SK-N-SH (cell line): Measurements from ENCODE around the gene MPDZ. TPM values are rescaled to one million over a fixed set of nuclear protein-coding genes. Genes with fewer than 3 reads are reported as not detected.

Experiments
- CTCF ChIA-PET: fragments of 300-600, 350-600 bp; formaldehyde crosslinking; extraction: SDS; loops from one replicate; lab custom pipeline; 2021; lab: Yijun Ruan, JAX
- POLR2A ChIA-PET: fragments of 350-600 bp; sonication (Branson Sonifier 250); formaldehyde crosslinking; extraction: SDS; loops from one replicate; lab custom pipeline; 2020; ENCODE audit warnings: antibody characterized with exemption, inconsistent platforms; lab: Yijun Ruan, JAX
- DNase-seq: peaks from one replicate; pipeline ENCODE4 v3.0.0; 2012
- H2AFZ ChIP-seq: fragments of 200-600 bp; sonication (generic); 2 replicates; pipeline ENCODE4 v1.8.1; 2016; ENCODE audit warnings: antibody characterized with exemption, mild to moderate bottlenecking, low read depth
- H3F3A ChIP-seq: fragments of 200-600 bp; sonication (generic); replicated peaks from 2 replicates; pipeline ENCODE3; 2016; ENCODE audit warnings: antibody characterized with exemption, mild to moderate bottlenecking; ENCODE audit not compliant: insufficient read depth
- H3K27ac ChIP-seq, 2 experiments: fragments of 200-500 bp in 1 of 2; fragments of 200-600 bp in 1 of 2; sonication (Bioruptor generic) in 1 of 2; sonication (generic), shearing (Covaris generic) in 1 of 2; 2 replicates each; pipeline versions ENCODE4 v1.5.1 to v1.6.1; 2014 to 2016; ENCODE audit warnings: low read depth in 2 of 2, inconsistent platforms in 1 of 2, low read length in 1 of 2, mild to moderate bottlenecking in 1 of 2, mixed read lengths in 1 of 2
- H3K27me3 ChIP-seq: fragments of 200-600 bp; sonication (generic), shearing (Covaris generic); 2 replicates; pipeline ENCODE4 v1.6.1; 2016; ENCODE audit warnings: mixed run types; ENCODE audit not compliant: insufficient read depth
- H3K36me3 ChIP-seq, 2 experiments: fragments of 200-500 bp in 1 of 2; fragments of 200-600 bp in 1 of 2; sonication (Bioruptor generic) in 1 of 2; sonication (generic) in 1 of 2; replicated peaks in 1 of 2; 2 replicates each; pipeline versions ENCODE3 to v1.5.1; 2014 to 2016; ENCODE audit warnings: low read length in 1 of 2, mild to moderate bottlenecking in 1 of 2; ENCODE audit not compliant: insufficient read depth in 2 of 2, control insufficient read depth in 1 of 2
- H3K4me1 ChIP-seq, 2 experiments: fragments of 200-500 bp in 1 of 2; fragments of 200-600 bp in 1 of 2; sonication (Bioruptor generic) in 1 of 2; sonication (generic), shearing (Covaris generic) in 1 of 2; 2 replicates each; pipeline versions ENCODE4 v1.5.1 to v1.6.1; 2014 to 2016; ENCODE audit warnings: low read depth in 1 of 2, low read length in 1 of 2, mixed run types in 1 of 2; ENCODE audit not compliant: insufficient read depth in 2 of 2, control insufficient read depth in 1 of 2
- H3K4me2 ChIP-seq: fragments of 200-600 bp; sonication (generic), shearing (Covaris generic); 2 replicates; pipeline ENCODE4 v1.6.1; 2017; ENCODE audit warnings: mixed run types
- H3K4me3 ChIP-seq, 2 experiments: fragments of 200-500 bp in 1 of 2; fragments of 200-600 bp in 1 of 2; sonication (Bioruptor generic) in 1 of 2; sonication (generic), shearing (Covaris generic) in 1 of 2; 2 replicates each; pipeline versions ENCODE4 v1.5.1 to v1.8.1; 2014 to 2016; ENCODE audit warnings: low read depth in 2 of 2, inconsistent platforms in 1 of 2, low read length in 1 of 2, mild to moderate bottlenecking in 1 of 2, mixed read lengths in 1 of 2, moderate library complexity in 1 of 2
- H3K79me2 ChIP-seq: fragments of 200-600 bp; sonication (generic); 2 replicates; pipeline ENCODE4 v1.8.1; 2017; ENCODE audit warnings: mild to moderate bottlenecking; ENCODE audit not compliant: insufficient read depth
- H3K9ac ChIP-seq: fragments of 200-600 bp; sonication (generic); 2 replicates; pipeline ENCODE4 v1.6.1; 2017; ENCODE audit warnings: mixed run types
- H3K9me2 ChIP-seq: fragments of 200-600 bp; sonication (generic); 2 replicates; pipeline ENCODE4 v1.6.1; 2017; ENCODE audit warnings: mixed run types
- H3K9me3 ChIP-seq: fragments of 200-600 bp; sonication (generic); 2 replicates; pipeline ENCODE4 v1.6.1; 2017; ENCODE audit warnings: mixed run types, mild to moderate bottlenecking, moderate library complexity
- H4K20me1 ChIP-seq: fragments of 200-600 bp; sonication (generic); 2 replicates; pipeline ENCODE4 v1.6.1; 2017; ENCODE audit warnings: mild to moderate bottlenecking, mixed run types; ENCODE audit not compliant: insufficient read depth
- CHD2 ChIP-seq: fragments of 150-350 bp; IDR thresholded peaks from 2 replicates; pipeline ENCODE4 v1.6.1; 2018; ENCODE audit warnings: low read length; ENCODE audit not compliant: partially characterized antibody
- ELF1 ChIP-seq: IDR thresholded peaks from 2 replicates; pipeline ENCODE4 v1.4.0; 2012
- EP300 ChIP-seq, 2 experiments: IDR thresholded peaks; 2 replicates each; pipeline versions ENCODE4 v1.4.0 to v1.6.1; 2012; ENCODE audit warnings: borderline replicate concordance in 1 of 2, low read depth in 1 of 2, low read length in 1 of 2
- FOXM1 ChIP-seq: IDR thresholded peaks from 2 replicates; pipeline ENCODE4 v1.4.0; 2012; ENCODE audit warnings: low read depth, mild to moderate bottlenecking
- GATA2 ChIP-seq: sonication (generic); formaldehyde crosslinking; IDR thresholded peaks from 2 replicates; pipeline ENCODE4 v1.5.0; 2020; ENCODE audit warnings: mild to moderate bottlenecking, missing genetic modification reagents
- RCOR1 ChIP-seq: fragments of 150-350 bp; IDR thresholded peaks from 2 replicates; pipeline ENCODE4 v1.6.1; 2017; ENCODE audit warnings: antibody characterized with exemption, low read length
- REST ChIP-seq: IDR thresholded peaks from 2 replicates; pipeline ENCODE4 v1.6.1; 2012; ENCODE audit warnings: mild to moderate bottlenecking, low read depth, low read length, moderate library complexity
- RXRA ChIP-seq: IDR thresholded peaks from 2 replicates; pipeline ENCODE4 v1.4.0; 2012; ENCODE audit warnings: low read depth, mild to moderate bottlenecking, borderline replicate concordance
- SIN3A ChIP-seq: IDR thresholded peaks from 2 replicates; pipeline ENCODE4 v1.6.1; 2012; ENCODE audit warnings: low read depth, mild to moderate bottlenecking, low read length, moderate library complexity, borderline replicate concordance
- SMC3 ChIP-seq: IDR thresholded peaks from 2 replicates; pipeline ENCODE4 v1.6.1; 2012; ENCODE audit warnings: low read depth, low read length, improper control_type of control experiment
- YY1 ChIP-seq: IDR thresholded peaks from 2 replicates; pipeline ENCODE4 v1.4.0; 2012; ENCODE audit warnings: low read depth, mild to moderate bottlenecking
- ZBTB33 ChIP-seq: IDR thresholded peaks from 2 replicates; pipeline ENCODE4 v1.4.0; 2012; ENCODE audit warnings: low read depth, borderline replicate concordance
- WGBS: methylation state at CpG from one replicate; pipeline ENCODE4 v1.1.6; 2017; ENCODE audit warnings: low lambda C conversion rate; 5-methylcytosine and 5-hydroxymethylcytosine counted together
- polyA plus RNA-seq, 3 experiments: library from polyadenylated mRNA; depleted of rRNA; stranded (reverse); fragments of >200 nt; gene quantifications; 2 replicates each; pipeline ENCODE4 v1.2.3, GENCODE V29; 2012
- TF ChIP-seq, protein P1 (sequence below): IDR thresholded peaks from 2 replicates; pipeline ENCODE4; 2012
- TF ChIP-seq, protein P2 (sequence below): IDR thresholded peaks from 2 replicates; pipeline ENCODE4 v1.4.0; 2012; ENCODE audit warnings: low read depth

MPDZ gene
- polyA plus RNA-seq, 1 of the 3 experiments (the other 2 are of a cell fraction), result 20.5 TPM

- TF ChIP-seq, protein P1, sequence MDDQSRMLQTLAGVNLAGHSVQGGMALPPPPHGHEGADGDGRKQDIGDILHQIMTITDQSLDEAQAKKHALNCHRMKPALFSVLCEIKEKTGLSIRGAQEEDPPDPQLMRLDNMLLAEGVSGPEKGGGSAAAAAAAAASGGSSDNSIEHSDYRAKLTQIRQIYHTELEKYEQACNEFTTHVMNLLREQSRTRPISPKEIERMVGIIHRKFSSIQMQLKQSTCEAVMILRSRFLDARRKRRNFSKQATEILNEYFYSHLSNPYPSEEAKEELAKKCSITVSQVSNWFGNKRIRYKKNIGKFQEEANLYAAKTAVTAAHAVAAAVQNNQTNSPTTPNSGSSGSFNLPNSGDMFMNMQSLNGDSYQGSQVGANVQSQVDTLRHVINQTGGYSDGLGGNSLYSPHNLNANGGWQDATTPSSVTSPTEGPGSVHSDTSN, result no peak
- TF ChIP-seq SMC3 (no peak), SIN3A (no peak), RCOR1 (no peak)
These were observed 57.8 kb downstream of the MPDZ start (continued) for GRCh38 chr9:13221741-13222140.

GRCh38 chr9:13220837-13221236 is 58.7 kb downstream of the MPDZ start:
- DNase-seq, result no peak
- no peak for TF ChIP-seq SMC3
- no peak for TF ChIP-seq ZBTB33
- no peak for TF ChIP-seq ELF1
- TF ChIP-seq CHD2, result no peak
- TF ChIP-seq, protein P2, sequence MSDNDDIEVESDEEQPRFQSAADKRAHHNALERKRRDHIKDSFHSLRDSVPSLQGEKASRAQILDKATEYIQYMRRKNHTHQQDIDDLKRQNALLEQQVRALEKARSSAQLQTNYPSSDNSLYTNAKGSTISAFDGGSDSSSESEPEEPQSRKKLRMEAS, result no peak
- TF ChIP-seq YY1, result no peak
- no peak for TF ChIP-seq FOXM1
- TF ChIP-seq, all 33 proteins: peak for 0
- Histone ChIP-seq H4K20me1 (no peaks in the 10 kb centered on the region), H3K4me2 (no peak overlapping the region), H3K36me3 (peaks cover 56 to 69% of the 10 kb centered on the region in 2 experiments), H3F3A (no peaks in the 10 kb centered on the region), H2AFZ (no peak overlapping the region), H3K9ac (no peak overlapping the region), H3K9me3 (no peaks in the 10 kb centered on the region), H3K27ac (no peak overlapping the region), H3K79me2 (no peaks in the 10 kb centered on the region), H3K4me3 (no peak overlapping the region), H3K27me3 (no peaks in the 10 kb centered on the region), H3K9me2 (no peaks in the 10 kb centered on the region), H3K4me1 (no peaks in the 10 kb centered on the region; a peak in 1 of 4 replicates)
- CTCF ChIA-PET, result no interaction called here
- POLR2A ChIA-PET, result no interaction called here
- WGBS, result 86% methylated on average over 1 of the region's 1 CpG

DNA sequence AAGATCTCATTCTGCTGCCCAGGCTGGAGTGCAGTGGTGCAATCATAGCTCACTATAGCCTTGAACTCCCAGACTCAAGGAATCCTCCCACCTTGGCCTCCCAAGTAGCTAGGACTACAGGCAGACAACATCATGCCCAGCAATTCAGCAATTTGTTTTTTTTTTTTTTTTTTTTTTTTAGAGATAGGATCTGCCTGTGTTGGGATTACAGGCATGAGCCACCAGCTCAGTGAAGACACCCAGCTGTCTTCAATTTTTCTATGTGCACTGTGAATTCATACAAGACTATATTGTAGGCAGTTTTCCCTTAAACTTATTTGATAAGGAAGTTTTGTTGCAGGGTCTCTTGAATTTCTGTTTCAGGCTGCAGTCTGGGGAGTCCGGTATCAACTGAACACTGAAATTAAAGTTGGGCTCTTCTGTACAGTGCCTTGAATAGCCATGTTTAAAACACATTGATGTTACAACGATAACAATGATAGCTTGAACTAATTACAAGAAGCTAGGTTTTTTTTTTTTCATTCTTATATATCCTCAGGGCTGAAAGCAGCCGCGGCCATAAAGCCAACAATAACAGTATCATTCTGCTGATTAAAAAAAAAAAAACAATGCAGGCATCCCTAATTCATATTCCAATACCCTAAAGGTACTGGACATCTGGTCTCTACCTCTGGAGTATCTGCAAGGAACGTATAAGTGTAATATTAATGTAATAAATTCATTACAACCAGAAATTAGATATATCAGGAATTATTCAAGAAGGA is 63.5 kb downstream of the MPDZ start:
- ChIA-PET CTCF (no interaction called here), POLR2A (interaction anchor here (0.6 kb wide), 1 partner anchor 382 kb away, joined by 6 read pairs; no protein-coding TSS in a partner anchor)
- Histone ChIP-seq H3K9ac (no peak overlapping the region), H3K4me1 (peaks cover 0 to 2% of the 10 kb centered on the region in 2 experiments; a peak in 2 of 4 replicates), H3K36me3 (peaks cover 59 to 70% of the 10 kb centered on the region in 2 experiments), H3F3A (no peaks in the 10 kb centered on the region), H3K4me3 (no peak overlapping the region), H2AFZ (no peak overlapping the region), H3K27ac (peak overlapping the region in 1 of 2 experiments; percentile 66; a peak in 2 of 4 replicates), H3K9me3 (no peaks in the 10 kb centered on the region), H3K79me2 (no peaks in the 10 kb centered on the region), H3K27me3 (no peaks in the 10 kb centered on the region), H4K20me1 (no peaks in the 10 kb centered on the region), H3K9me2 (no peaks in the 10 kb centered on the region), H3K4me2 (no peak overlapping the region)
- DNase-seq, result peak; percentile 7
- TF ChIP-seq RXRA (no peak), EP300 (IDR thresholded peaks at IDR 0.05; ENCODE audit: borderline replicate concordance in 1 of 2, low read depth in 1 of 2, low read length in 1 of 2) (peak in 1 of 2 experiments; percentile 73; a peak in 2 of 4 replicates), GATA2 (CRISPR knock-in tag) (peak; percentile 53), REST (no peak), RCOR1 (peak; percentile 54)
- 52% methylated on average over 5 of the region's 5 CpGs for WGBS
